A549 (cell line): ENCODE results near the gene TMEM144. TPM values are rescaled to one million over a fixed set of nuclear protein-coding genes. Genes with fewer than 3 reads are reported as not detected.

Experiments used
- ATAC-seq, 2 experiments: fragments of 200-7000 bp in 1 of 2; fragments of >200 bp in 1 of 2; cut with Nextera tagmentation in 1 of 2; cut with Tn5 transposase in 1 of 2; 3 replicates each; pipeline versions ENCODE4 v1.8.0 to v1.9.1; 2018 to 2020; ENCODE audit warnings: mild to moderate bottlenecking in 1 of 2, moderate library complexity in 1 of 2
- CTCF ChIA-PET: fragments of 300-600 bp; sonication (Branson Sonifier 250); formaldehyde crosslinking; extraction: SDS; loops from one replicate; lab custom pipeline; 2021; ENCODE audit warnings: antibody characterized with exemption, inconsistent platforms; lab: Yijun Ruan, JAX
- POLR2A ChIA-PET: fragments of 350-600 bp; formaldehyde crosslinking; extraction: SDS; loops from one replicate; lab custom pipeline; 2021; ENCODE audit warnings: antibody characterized with exemption, inconsistent platforms; lab: Yijun Ruan, JAX
- DNase-seq, 2 experiments: peaks; one replicate each; pipeline versions ENCODE4 v3.0.0 to v3.0.0-alpha.2; 2011 to 2016; ENCODE audit warnings: low read depth in 1 of 2, low spot score in 1 of 2
- FAIRE-seq: peaks from 2 replicates; lab custom pipeline; 2011; peaks lifted over from hg19 to GRCh38; lab: Jason Lieb, UNC
- H3K27ac ChIP-seq, 2 experiments: fragments of >200 bp; sonication (Bioruptor Twin); formaldehyde crosslinking; 3 replicates each; pipeline ENCODE4 v1.5.1; 2016 to 2017
- H3K4me1 ChIP-seq: fragments of >200 bp; sonication (Bioruptor Twin); formaldehyde crosslinking; 3 replicates; pipeline ENCODE4 v1.6.1; 2016
- H3K4me2 ChIP-seq: fragments of >200 bp; sonication (Bioruptor Twin); formaldehyde crosslinking; 3 replicates; pipeline ENCODE4 v1.6.1; 2016
- H3K4me3 ChIP-seq: fragments of >200 bp; sonication (Bioruptor Twin); formaldehyde crosslinking; 3 replicates; pipeline ENCODE4 v1.5.1; 2016
- H3K9me3 ChIP-seq: fragments of >200 bp; sonication (Bioruptor Twin); formaldehyde crosslinking; 3 replicates; pipeline ENCODE4 v1.6.1; 2016
- BHLHE40 ChIP-seq: IDR thresholded peaks from 2 replicates; pipeline ENCODE4 v1.6.1; 2012; ENCODE audit warnings: low read depth, low read length, inconsistent platforms
- CBX2 ChIP-seq: fragments of 200-600 bp; sonication (generic); IDR thresholded peaks from 2 replicates; pipeline ENCODE4 v1.6.1; 2016; ENCODE audit warnings: low read depth, mild to moderate bottlenecking, borderline replicate concordance
- CEBPB ChIP-seq, 2 experiments: fragments of >200 bp in 1 of 2; sonication (Bioruptor Twin) in 1 of 2; formaldehyde crosslinking in 1 of 2; IDR thresholded peaks; 2 replicates each; pipeline ENCODE4 v1.6.1; 2012 to 2016
- CHD4 ChIP-seq: fragments of 200-600 bp; sonication (generic); IDR thresholded peaks from 2 replicates; pipeline ENCODE4 v1.6.1; 2016; ENCODE audit warnings: antibody characterized with exemption, mild to moderate bottlenecking, borderline replicate concordance
- CTCF ChIP-seq: fragments of >200 bp; sonication (Bioruptor Twin); formaldehyde crosslinking; IDR thresholded peaks from 3 replicates; pipeline ENCODE4 v1.5.1; 2016
- EHMT2 ChIP-seq: fragments of 200-600 bp; sonication (generic); IDR thresholded peaks from 2 replicates; pipeline ENCODE4 v1.6.1; 2016; ENCODE audit warnings: antibody characterized with exemption, low read depth, mild to moderate bottlenecking, moderate library complexity
- EP300 ChIP-seq, 2 experiments: fragments of >200 bp; sonication (Bioruptor Twin); formaldehyde crosslinking; IDR thresholded peaks; 2 replicates in 1 of 2; 3 replicates in 1 of 2; pipeline ENCODE4 v1.6.1; 2016 to 2017
- ESRRA ChIP-seq: fragments of 150-350 bp; IDR thresholded peaks from 2 replicates; pipeline ENCODE4 v1.6.1; 2014; ENCODE audit warnings: mild to moderate bottlenecking, low read length, borderline replicate concordance
- FOXS1 ChIP-seq: fragments of 250-450 bp; sonication (Bioruptor Pico); IDR thresholded peaks from 2 replicates; pipeline ENCODE4 v1.5.0; 2020; ENCODE audit warnings: mild to moderate bottlenecking, moderate library complexity
- GATA3 ChIP-seq: IDR thresholded peaks from 2 replicates; pipeline ENCODE4 v1.6.1; 2012; ENCODE audit warnings: borderline replicate concordance
- HEYL ChIP-seq: fragments of 250-450 bp; sonication (Bioruptor Pico); IDR thresholded peaks from 2 replicates; pipeline ENCODE4 v1.8.0; 2021; ENCODE audit warnings: mild to moderate bottlenecking, moderate library complexity
- HOXA7 ChIP-seq: fragments of 250-450 bp; sonication (Bioruptor Pico); IDR thresholded peaks from 2 replicates; pipeline ENCODE4 v1.5.0; 2020; ENCODE audit warnings: mild to moderate bottlenecking, moderate library complexity
- HOXB5 ChIP-seq: fragments of 250-450 bp; sonication (Bioruptor Pico); IDR thresholded peaks from 2 replicates; pipeline ENCODE4 v1.5.0; 2020; ENCODE audit warnings: mild to moderate bottlenecking, moderate library complexity
- JUN ChIP-seq, 2 experiments: fragments of >200 bp; sonication (Bioruptor Twin); formaldehyde crosslinking; IDR thresholded peaks; 2 replicates in 1 of 2; 3 replicates in 1 of 2; pipeline ENCODE4 v1.6.1; 2016 to 2017
- MAFK ChIP-seq: fragments of 450-650 bp; IDR thresholded peaks from 2 replicates; pipeline ENCODE4 v1.6.1; 2014; ENCODE audit not compliant: partially characterized antibody
- MAZ ChIP-seq: fragments of 150-350 bp; IDR thresholded peaks from 2 replicates; pipeline ENCODE4 v1.6.1; 2014; ENCODE audit warnings: antibody characterized with exemption, low read depth, low read length, borderline replicate concordance
- MYC ChIP-seq: IDR thresholded peaks from 2 replicates; pipeline ENCODE4 v1.6.1; 2012; ENCODE audit warnings: mild to moderate bottlenecking, inconsistent platforms, low read length, improper control_type of control experiment, borderline replicate concordance
- NPAS2 ChIP-seq: fragments of 250-450 bp; sonication (Bioruptor Pico); IDR thresholded peaks from 2 replicates; pipeline ENCODE4 v1.8.0; 2022; ENCODE audit warnings: mild to moderate bottlenecking, moderate library complexity, borderline replicate concordance
- NR3C1 ChIP-seq: fragments of >200 bp; sonication (Bioruptor Twin); formaldehyde crosslinking; IDR thresholded peaks from 3 replicates; pipeline ENCODE4 v1.6.1; 2017
- PHF8 ChIP-seq: fragments of 200-600 bp; sonication (generic); IDR thresholded peaks from 2 replicates; pipeline ENCODE4 v1.6.1; 2016; ENCODE audit warnings: low read depth, mild to moderate bottlenecking, antibody characterized with exemption, moderate library complexity, borderline replicate concordance
- POLR2AphosphoS2 ChIP-seq: conservative IDR thresholded peaks from 2 replicates; pipeline ENCODE4 v1.6.1; 2012; ENCODE audit warnings: low read length, improper control_type of control experiment, inconsistent platforms
- RAD21 ChIP-seq, 2 experiments: fragments of >200 bp in 1 of 2; sonication (Bioruptor Twin) in 1 of 2; formaldehyde crosslinking in 1 of 2; IDR thresholded peaks in 1 of 2; conservative IDR thresholded peaks in 1 of 2; 2 replicates in 1 of 2; 3 replicates in 1 of 2; pipeline ENCODE4 v1.6.1; 2012 to 2018; ENCODE audit warnings: inconsistent platforms in 1 of 2
- RARB ChIP-seq: fragments of 250-450 bp; sonication (Bioruptor Pico); IDR thresholded peaks from 2 replicates; pipeline ENCODE4 v1.8.0; 2021; ENCODE audit warnings: mild to moderate bottlenecking, moderate library complexity
- RFX5 ChIP-seq: fragments of 450-650 bp; IDR thresholded peaks from 2 replicates; pipeline ENCODE4 v1.7.1; 2014; ENCODE audit warnings: antibody characterized with exemption, mild to moderate bottlenecking, moderate library complexity
- SMC3 ChIP-seq: fragments of >200 bp; sonication (Bioruptor Twin); formaldehyde crosslinking; IDR thresholded peaks from 3 replicates; pipeline ENCODE4 v1.6.1; 2018; ENCODE audit warnings: inconsistent platforms
- TFCP2L1 ChIP-seq: fragments of 250-450 bp; sonication (Bioruptor Pico); IDR thresholded peaks from 2 replicates; pipeline ENCODE4 v1.5.0; 2021; ENCODE audit warnings: mild to moderate bottlenecking
- TP53 ChIP-seq: fragments of 250-450 bp; sonication (Bioruptor Pico); IDR thresholded peaks from 2 replicates; pipeline ENCODE4 v1.5.0; 2021; ENCODE audit warnings: mild to moderate bottlenecking, moderate library complexity
- ZC3H11A ChIP-seq: fragments of 450-650 bp; IDR thresholded peaks from 2 replicates; pipeline ENCODE4 v1.6.1; 2014; ENCODE audit warnings: antibody characterized with exemption, mild to moderate bottlenecking
- ZSCAN20 ChIP-seq: fragments of 250-450 bp; sonication (Bioruptor Pico); IDR thresholded peaks from 2 replicates; pipeline ENCODE4 v1.8.0; 2022; ENCODE audit warnings: mild to moderate bottlenecking, moderate library complexity
- WGBS: methylation state at CpG from one replicate; pipeline ENCODE4 v1.1.6; 2017; ENCODE audit errors: missing lambda C conversion rate; 5-methylcytosine and 5-hydroxymethylcytosine counted together
- polyA plus RNA-seq, 4 experiments: library from polyadenylated mRNA; depleted of rRNA in 3 of 4; stranded (reverse); fragments of >200 nt; fragmentation: RNase III in 1 of 4; extraction: RNeasy Plus Mini Kit Qiagen cat#74134 plus additional on column Dnase treatment in 1 of 4; gene quantifications; 2 replicates in 3 of 4; 3 replicates in 1 of 4; pipeline ENCODE4 v1.2.3, GENCODE V29; 2011 to 2017
- TF ChIP-seq, protein P1 (sequence below): IDR thresholded peaks from 2 replicates; pipeline ENCODE4 v1.6.1; 2012; ENCODE audit warnings: low read depth, borderline replicate concordance
- TF ChIP-seq, protein P2 (sequence below): fragments of 250-450 bp; sonication (Bioruptor Pico); IDR thresholded peaks from 2 replicates; pipeline ENCODE4 v1.5.0; 2021; ENCODE audit warnings: mild to moderate bottlenecking, moderate library complexity, borderline replicate concordance
- TF ChIP-seq, protein P3 (sequence below): fragments of 150-350 bp; IDR thresholded peaks from 2 replicates; pipeline ENCODE4 v1.6.1; 2014; ENCODE audit warnings: low read depth, mild to moderate bottlenecking, low read length
- TF ChIP-seq, protein P4 (sequence below): IDR thresholded peaks from 2 replicates; pipeline ENCODE4 v1.6.1; 2012

TMEM144 gene
- polyA plus RNA-seq, 2 of the 4 experiments (the other 2 are of a cell fraction) = 5.3 to 10.2 TPM

GRCh38 chr4:158261480-158261879 lies 51.2 kb downstream of the TMEM144 start:
- H3K4me1 ChIP-seq = peaks cover 12% of the 10 kb centered on the region; the same call in 1 of the 3 replicates
- POLR2A ChIA-PET = no interaction called here
- WGBS = 81% methylated on average over 4 of the region's 4 CpGs
- H3K9me3 ChIP-seq = no peaks in the 10 kb centered on the region
- no peak overlapping the region for H3K4me3 ChIP-seq
- H3K4me2 ChIP-seq = no peak overlapping the region
- no peak for TF ChIP-seq TP53 (CRISPR knock-in tag)
- TF ChIP-seq EP300 (IDR thresholded peaks at IDR 0.05) = no peak
- TF ChIP-seq POLR2AphosphoS2 = no peak
- TF ChIP-seq MAZ = no peak
- no peak for TF ChIP-seq ZSCAN20 (CRISPR knock-in tag)
- TF ChIP-seq NPAS2 (CRISPR knock-in tag) = no peak
- no peak for TF ChIP-seq RARB
- no peak for TF ChIP-seq GATA3
- TF ChIP-seq, protein P1, sequence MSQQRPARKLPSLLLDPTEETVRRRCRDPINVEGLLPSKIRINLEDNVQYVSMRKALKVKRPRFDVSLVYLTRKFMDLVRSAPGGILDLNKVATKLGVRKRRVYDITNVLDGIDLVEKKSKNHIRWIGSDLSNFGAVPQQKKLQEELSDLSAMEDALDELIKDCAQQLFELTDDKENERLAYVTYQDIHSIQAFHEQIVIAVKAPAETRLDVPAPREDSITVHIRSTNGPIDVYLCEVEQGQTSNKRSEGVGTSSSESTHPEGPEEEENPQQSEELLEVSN = no peak
- no peak for TF ChIP-seq PHF8
- TF ChIP-seq, protein P2, sequence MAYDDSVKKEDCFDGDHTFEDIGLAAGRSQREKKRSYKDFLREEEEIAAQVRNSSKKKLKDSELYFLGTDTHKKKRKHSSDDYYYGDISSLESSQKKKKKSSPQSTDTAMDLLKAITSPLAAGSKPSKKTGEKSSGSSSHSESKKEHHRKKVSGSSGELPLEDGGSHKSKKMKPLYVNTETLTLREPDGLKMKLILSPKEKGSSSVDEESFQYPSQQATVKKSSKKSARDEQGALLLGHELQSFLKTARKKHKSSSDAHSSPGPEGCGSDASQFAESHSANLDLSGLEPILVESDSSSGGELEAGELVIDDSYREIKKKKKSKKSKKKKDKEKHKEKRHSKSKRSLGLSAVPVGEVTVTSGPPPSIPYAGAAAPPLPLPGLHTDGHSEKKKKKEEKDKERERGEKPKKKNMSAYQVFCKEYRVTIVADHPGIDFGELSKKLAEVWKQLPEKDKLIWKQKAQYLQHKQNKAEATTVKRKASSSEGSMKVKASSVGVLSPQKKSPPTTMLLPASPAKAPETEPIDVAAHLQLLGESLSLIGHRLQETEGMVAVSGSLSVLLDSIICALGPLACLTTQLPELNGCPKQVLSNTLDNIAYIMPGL = no peak
- no peak for TF ChIP-seq FOXS1 (CRISPR knock-in tag)
- no peak for TF ChIP-seq HEYL (CRISPR knock-in tag)
- TF ChIP-seq, protein P3, sequence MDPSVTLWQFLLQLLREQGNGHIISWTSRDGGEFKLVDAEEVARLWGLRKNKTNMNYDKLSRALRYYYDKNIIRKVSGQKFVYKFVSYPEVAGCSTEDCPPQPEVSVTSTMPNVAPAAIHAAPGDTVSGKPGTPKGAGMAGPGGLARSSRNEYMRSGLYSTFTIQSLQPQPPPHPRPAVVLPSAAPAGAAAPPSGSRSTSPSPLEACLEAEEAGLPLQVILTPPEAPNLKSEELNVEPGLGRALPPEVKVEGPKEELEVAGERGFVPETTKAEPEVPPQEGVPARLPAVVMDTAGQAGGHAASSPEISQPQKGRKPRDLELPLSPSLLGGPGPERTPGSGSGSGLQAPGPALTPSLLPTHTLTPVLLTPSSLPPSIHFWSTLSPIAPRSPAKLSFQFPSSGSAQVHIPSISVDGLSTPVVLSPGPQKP = no peak
- TF ChIP-seq CBX2 = no peak
- TF ChIP-seq RFX5 = no peak
- TF ChIP-seq CHD4 = no peak
- TF ChIP-seq EHMT2 = no peak
- TF ChIP-seq HOXA7 (CRISPR knock-in tag) = no peak
- no peak for TF ChIP-seq MAFK
- no peak for DNase-seq
- H3K27ac ChIP-seq = no peak overlapping the region
- CTCF ChIA-PET = interaction anchor here (1.2 to 1.8 kb wide), 3 partner anchors 53 to 364 kb away, joined by 4 to 11 read pairs (median 6); no protein-coding TSS in a partner anchor
- ATAC-seq = no peak
- no peak for FAIRE-seq

GRCh38 chr4:158268553-158268952 lies 58.3 kb downstream of the TMEM144 start:
- Histone ChIP-seq H3K4me1 (no peaks in the 10 kb centered on the region), H3K27ac (no peak overlapping the region), H3K9me3 (no peaks in the 10 kb centered on the region), H3K4me2 (no peak overlapping the region), H3K4me3 (no peak overlapping the region)
- ChIA-PET CTCF (interaction anchor here (1.4 kb wide), 1 partner anchor 11 kb away, joined by 3 read pairs; no protein-coding TSS in a partner anchor), POLR2A (no interaction called here)
- TF ChIP-seq ZC3H11A (no peak), CTCF (no peak), CEBPB (IDR thresholded peaks at IDR 0.05) (no peak), HOXB5 (CRISPR knock-in tag) (no peak), MYC (no peak), JUN (IDR thresholded peaks at IDR 0.05) (no peak), BHLHE40 (no peak), FOXS1 (CRISPR knock-in tag) (no peak), RAD21 (conservative IDR thresholded peaks at IDR 0.05 in 1 of 2, IDR thresholded peaks at IDR 0.05 in 1 of 2) (no peak), PHF8 (no peak), SMC3 (no peak), TP53 (CRISPR knock-in tag) (no peak), CHD4 (no peak), ESRRA (no peak), TFCP2L1 (CRISPR knock-in tag) (no peak), MAFK (no peak), NR3C1 (no peak)
- TF ChIP-seq, protein P4, sequence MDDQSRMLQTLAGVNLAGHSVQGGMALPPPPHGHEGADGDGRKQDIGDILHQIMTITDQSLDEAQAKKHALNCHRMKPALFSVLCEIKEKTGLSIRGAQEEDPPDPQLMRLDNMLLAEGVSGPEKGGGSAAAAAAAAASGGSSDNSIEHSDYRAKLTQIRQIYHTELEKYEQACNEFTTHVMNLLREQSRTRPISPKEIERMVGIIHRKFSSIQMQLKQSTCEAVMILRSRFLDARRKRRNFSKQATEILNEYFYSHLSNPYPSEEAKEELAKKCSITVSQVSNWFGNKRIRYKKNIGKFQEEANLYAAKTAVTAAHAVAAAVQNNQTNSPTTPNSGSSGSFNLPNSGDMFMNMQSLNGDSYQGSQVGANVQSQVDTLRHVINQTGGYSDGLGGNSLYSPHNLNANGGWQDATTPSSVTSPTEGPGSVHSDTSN = no peak
- DNase-seq (no peak), FAIRE-seq (no peak), ATAC-seq (no peak)
- WGBS = 67% methylated on average over 2 of the region's 2 CpGs
